WERI-Rb-1 (cell line): ENCODE measurements around the gene ARHGAP22.

Experiments used
- DNase-seq: peaks from one replicate; pipeline ENCODE4 v3.0.0-alpha.2; 2020
- H3K27ac ChIP-seq: fragments of 250-450 bp; sonication (Bioruptor Pico); 2 replicates; pipeline ENCODE4 v1.5.1; 2020; ENCODE audit warnings: mild to moderate bottlenecking, moderate library complexity
- H3K27me3 ChIP-seq: fragments of 250-450 bp; sonication (Bioruptor Pico); 2 replicates; pipeline ENCODE4 v1.5.1; 2021; ENCODE audit warnings: mild to moderate bottlenecking, low read depth, moderate library complexity; ENCODE audit not compliant: insufficient read depth, severe bottlenecking
- H3K36me3 ChIP-seq: fragments of 250-450 bp; sonication (Bioruptor Pico); 2 replicates; pipeline ENCODE4 v1.5.1; 2020; ENCODE audit warnings: mild to moderate bottlenecking, moderate library complexity
- H3K4me3 ChIP-seq: 2 replicates; pipeline ENCODE4 v1.5.1; 2011; ENCODE audit warnings: low read depth, mild to moderate bottlenecking, control low read depth, low read length
- H3K9me3 ChIP-seq: fragments of 250-450 bp; sonication (Bioruptor Pico); 2 replicates; pipeline ENCODE4 v1.5.1; 2021; ENCODE audit warnings: mild to moderate bottlenecking, moderate library complexity; ENCODE audit not compliant: severe bottlenecking
- CTCF ChIP-seq: IDR thresholded peaks from 2 replicates; pipeline ENCODE4 v1.5.1; 2011; ENCODE audit warnings: low read depth, mild to moderate bottlenecking, control low read depth, inconsistent platforms, low read length

Gene ARHGAP22

GRCh38 chr10:48400129-48400849 lies 204.6 kb downstream of the ARHGAP22 start:
- TF ChIP-seq CTCF, result no peak
- no peaks in the 10 kb centered on the region for H3K27me3 ChIP-seq
- peaks cover 8% of the 10 kb centered on the region for H3K36me3 ChIP-seq
- H3K27ac ChIP-seq, result no peak overlapping the region
- no peak for DNase-seq
- no peak overlapping the region for H3K4me3 ChIP-seq
- H3K9me3 ChIP-seq, result no peaks in the 10 kb centered on the region

- H3K9me3 ChIP-seq, result no peaks in the 10 kb centered on the region
- H3K27ac ChIP-seq, result peak overlapping the region; percentile 64
- no peak for TF ChIP-seq CTCF
- H3K27me3 ChIP-seq, result no peaks in the 10 kb centered on the region
- peaks cover 4% of the 10 kb centered on the region; the same call in 1 of the 2 replicates for H3K36me3 ChIP-seq
- no peak for DNase-seq
- no peak overlapping the region for H3K4me3 ChIP-seq
Measured at GRCh38 chr10:48399551-48399950, 205.3 kb downstream of the ARHGAP22 start.

GRCh38 chr10:48399056-48399541 lies 205.8 kb downstream of the ARHGAP22 start:
- peak overlapping the region; percentile 64 for H3K27ac ChIP-seq
- no peaks in the 10 kb centered on the region for H3K9me3 ChIP-seq

GRCh38 chr10:48398261-48398660 lies 206.6 kb downstream of the ARHGAP22 start:
- no peaks in the 10 kb centered on the region for H3K36me3 ChIP-seq
- no peak overlapping the region for H3K4me3 ChIP-seq
- TF ChIP-seq CTCF, result no peak
- H3K27ac ChIP-seq, result no peak overlapping the region
- no peak for DNase-seq
- H3K9me3 ChIP-seq, result no peaks in the 10 kb centered on the region
- H3K27me3 ChIP-seq, result no peaks in the 10 kb centered on the region

More at GRCh38 chr10:48399056-48399541, 205.8 kb downstream of the ARHGAP22 start:
- TF ChIP-seq CTCF, result no peak
- DNase-seq, result peak; percentile 33
- H3K27me3 ChIP-seq, result no peaks in the 10 kb centered on the region
- H3K4me3 ChIP-seq, result no peak overlapping the region
- H3K36me3 ChIP-seq, result no peaks in the 10 kb centered on the region
